IgD-negative memory B cell (primary cell): ENCODE data around the gene RANBP3. TPM values are rescaled to one million over a fixed set of nuclear protein-coding genes. Genes with fewer than 3 reads are reported as not detected.
"Not testable (repeated sequence)": the region's sequence is repeated elsewhere in the genome, so short reads cannot be mapped to it uniquely, and the experiment has no call there.

Source experiments
- H3K27ac Mint-ChIP-seq, 3 donors: one replicate each; pipeline ENCODE4 v1.8.0; 2020 to 2022; ENCODE audit warnings: mild to moderate bottlenecking in 3 of 3, mixed read lengths in 3 of 3, moderate library complexity in 1 of 3
- H3K27me3 Mint-ChIP-seq: one replicate; pipeline ENCODE4 v1.8.0; 2021; ENCODE audit warnings: mixed read lengths
- H3K36me3 Mint-ChIP-seq: one replicate; pipeline ENCODE4 v1.8.0; 2020; ENCODE audit warnings: mild to moderate bottlenecking, mixed read lengths
- H3K4me1 Mint-ChIP-seq, 3 donors: one replicate each; pipeline ENCODE4 v1.8.0; 2020 to 2022; ENCODE audit warnings: mixed read lengths in 3 of 3, mild to moderate bottlenecking in 1 of 3
- H3K4me3 Mint-ChIP-seq, 4 donors: one replicate each; pipeline ENCODE4 v1.8.0; 2020 to 2022; ENCODE audit warnings: mild to moderate bottlenecking in 4 of 4, mixed read lengths in 4 of 4, moderate library complexity in 3 of 4
- H3K9me3 Mint-ChIP-seq, 3 donors: one replicate each; pipeline ENCODE4 v1.8.0; 2020 to 2021; ENCODE audit warnings: mixed read lengths in 3 of 3, mild to moderate bottlenecking in 1 of 3
- polyA plus RNA-seq: library from polyadenylated mRNA; unstranded; fragments of 300-500 nt; fragmentation: Illumina TruSeq; gene quantifications from one replicate; pipeline ENCODE4 v1.2.3, GENCODE V29; 2021

RANBP3 gene
- polyA plus RNA-seq, 1 donor from 2014 or later: 9.4 TPM

DNA sequence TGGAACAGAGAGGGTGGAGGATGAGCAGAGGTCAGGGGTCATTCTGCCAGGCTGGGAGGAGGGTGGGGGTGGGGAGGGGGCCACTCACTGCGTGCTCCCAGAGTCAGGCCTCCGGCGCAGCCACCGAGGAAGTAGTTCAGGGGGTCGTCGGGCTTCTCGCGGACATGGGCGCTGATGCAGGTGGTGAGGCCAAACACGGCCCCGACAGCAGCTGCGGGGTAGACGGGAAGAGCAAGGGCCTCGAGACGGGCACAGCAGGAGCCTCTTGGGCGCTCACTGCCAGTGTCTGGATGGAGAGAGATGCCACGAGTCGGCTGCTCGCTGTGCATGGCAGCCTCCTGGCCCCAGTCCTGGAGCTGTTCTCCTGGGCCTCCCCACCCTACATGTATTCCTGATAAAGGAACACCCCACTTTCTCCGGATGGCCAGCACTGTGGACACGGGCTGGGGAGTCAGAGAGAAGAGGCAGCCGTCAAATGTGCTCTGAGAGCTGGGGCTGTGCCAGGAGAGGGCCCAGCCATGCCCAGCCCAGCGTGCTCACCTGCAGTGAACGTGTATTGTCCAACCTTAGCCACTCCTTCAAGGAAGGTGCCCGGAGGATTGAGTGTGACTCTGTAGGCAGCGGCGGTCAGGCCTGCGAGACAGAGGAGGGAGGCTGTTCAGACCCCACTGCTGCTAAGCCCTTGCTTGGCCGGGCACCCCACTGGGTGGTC is 81.4 kb downstream of the RANBP3 start:
- no peaks in the 10 kb centered on the region for H3K27me3 Mint-ChIP-seq
- peaks cover 2% of the 10 kb centered on the region for H3K36me3 Mint-ChIP-seq
- no peak overlapping the region for H3K27ac Mint-ChIP-seq
- no peak overlapping the region for H3K4me3 Mint-ChIP-seq
- no peaks in the 10 kb centered on the region for H3K9me3 Mint-ChIP-seq
- peaks cover 0 to 6% (median 4%) of the 10 kb centered on the region in 3 donors for H3K4me1 Mint-ChIP-seq

DNA sequence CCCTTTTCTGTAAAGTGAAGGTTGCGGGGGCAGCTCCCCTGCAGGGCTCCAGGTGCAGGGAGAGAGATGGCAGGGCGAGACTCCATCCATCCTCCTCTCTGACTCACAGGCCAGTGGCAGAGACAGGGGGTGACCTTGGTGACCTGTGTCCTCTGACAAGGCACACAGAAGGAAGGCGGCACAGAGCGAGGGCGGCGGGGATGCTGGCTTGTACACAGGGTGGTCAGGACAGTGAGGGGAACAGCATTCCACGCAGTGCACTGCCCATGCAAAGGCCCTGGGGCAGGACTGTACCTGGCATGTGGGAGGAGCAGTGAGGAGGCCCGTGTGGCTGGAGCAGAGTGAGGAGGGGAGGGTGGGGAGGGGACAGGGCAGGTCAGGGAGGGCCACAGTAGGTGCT is 82.0 kb downstream of the RANBP3 start:
- Mint-ChIP-seq H3K9me3 (no peaks in the 10 kb centered on the region), H3K27ac (no peak overlapping the region), H3K4me1 (peaks cover 0 to under 1% (median under 1%) of the 10 kb centered on the region in 3 donors), H3K36me3 (peaks cover 2% of the 10 kb centered on the region), H3K4me3 (no peak overlapping the region), H3K27me3 (no peaks in the 10 kb centered on the region)

DNA sequence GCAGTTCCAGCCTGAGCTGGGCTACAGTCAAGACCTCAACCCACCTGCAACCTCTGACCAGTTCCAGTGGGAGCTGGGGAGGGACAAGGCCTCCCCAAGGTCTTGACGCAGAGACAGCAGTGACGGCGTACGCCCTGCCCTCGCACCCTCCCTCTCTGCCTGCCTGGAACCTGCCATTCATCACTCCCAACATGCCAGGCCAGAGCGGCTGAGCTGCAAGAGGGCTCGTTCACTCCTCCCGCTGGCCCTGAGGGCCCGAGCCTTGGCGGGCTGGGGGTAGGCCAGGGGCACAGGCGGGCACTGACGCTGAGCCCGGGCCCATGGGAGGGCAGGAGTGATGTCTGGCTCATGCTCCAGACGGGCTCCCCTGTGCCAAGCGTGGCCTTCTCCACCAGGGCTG is 82.5 kb downstream of the RANBP3 start:
- H3K9me3 Mint-ChIP-seq: no peaks in the 10 kb centered on the region
- H3K27me3 Mint-ChIP-seq: no peaks in the 10 kb centered on the region
- no peak overlapping the region for H3K27ac Mint-ChIP-seq
- H3K4me1 Mint-ChIP-seq: no peaks in the 10 kb centered on the region
- H3K36me3 Mint-ChIP-seq: peaks cover 2% of the 10 kb centered on the region
- H3K4me3 Mint-ChIP-seq: no peak overlapping the region

DNA sequence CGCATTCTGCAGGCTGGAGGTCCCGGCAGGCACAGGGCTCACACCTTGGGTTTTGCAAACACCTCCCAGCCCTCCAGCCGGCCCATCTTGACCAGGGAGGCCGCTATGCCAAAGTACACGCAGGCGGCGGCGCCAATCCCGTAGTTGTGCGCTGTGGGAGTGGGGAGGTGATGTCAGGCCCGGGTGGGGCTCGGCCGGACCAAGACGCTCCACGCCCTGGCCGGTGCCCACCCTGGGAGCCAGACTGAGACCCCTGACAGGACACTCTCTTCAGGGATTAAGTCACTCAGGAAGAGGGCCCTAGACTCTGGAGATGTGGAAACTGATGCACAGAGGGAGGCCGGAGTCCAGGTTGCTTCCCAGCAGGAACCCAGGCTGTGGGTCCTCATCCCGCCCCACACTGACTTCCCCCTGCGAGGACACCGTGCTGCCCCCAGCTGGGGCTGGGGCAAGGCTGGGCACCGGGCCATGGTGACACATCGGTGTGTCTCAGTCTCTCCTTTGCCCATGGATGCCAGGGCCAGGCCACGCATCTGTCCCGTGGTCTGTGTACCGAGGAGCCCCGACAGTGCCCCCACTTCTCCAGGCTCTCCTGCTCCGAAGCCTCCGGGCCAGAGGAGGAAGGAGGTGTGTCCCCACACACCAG is 83.1 kb downstream of the RANBP3 start:
- Mint-ChIP-seq H3K27me3 (no peaks in the 10 kb centered on the region), H3K27ac (no peak overlapping the region), H3K4me1 (no peaks in the 10 kb centered on the region), H3K9me3 (no peaks in the 10 kb centered on the region), H3K4me3 (no peak overlapping the region), H3K36me3 (peaks cover 2% of the 10 kb centered on the region)

DNA sequence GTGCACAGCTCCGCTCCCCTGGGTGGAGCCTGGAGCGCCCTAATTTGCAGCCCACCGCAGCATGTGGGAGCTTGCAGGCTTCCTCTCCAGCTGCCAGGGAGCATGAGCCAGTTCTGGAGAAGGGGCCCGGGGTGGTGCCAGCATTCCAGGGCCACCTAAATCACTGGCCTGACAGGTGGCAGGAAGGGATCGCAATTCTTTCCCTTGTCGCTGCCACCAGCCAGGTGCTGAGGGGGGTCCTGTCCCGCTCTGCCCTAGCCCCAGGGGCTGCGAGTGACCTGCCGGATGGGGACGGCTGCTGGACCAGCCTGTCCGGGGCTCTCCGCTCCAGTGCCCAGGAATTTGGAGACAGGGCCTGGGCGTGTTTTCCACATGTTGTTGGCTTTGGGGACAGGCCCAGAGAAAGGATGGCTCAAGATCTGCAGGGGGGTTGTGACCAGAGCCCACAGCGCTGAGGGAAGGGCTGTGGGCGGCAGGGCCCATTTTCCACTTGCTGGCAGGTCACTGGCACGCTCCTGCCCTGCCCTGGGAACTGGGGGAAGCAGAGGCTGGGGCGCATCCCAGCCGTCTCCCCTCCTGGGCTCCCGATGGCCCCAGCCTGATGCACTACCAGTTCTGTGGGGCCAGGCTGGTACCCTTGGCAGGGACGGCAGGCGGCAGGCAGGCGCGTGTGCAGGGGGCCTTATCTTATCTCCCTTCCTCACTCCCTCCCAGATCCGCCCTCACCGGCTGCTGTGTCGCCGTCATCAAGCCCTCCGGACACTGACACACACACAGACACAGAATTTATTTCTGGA is 83.8 kb downstream of the RANBP3 start:
- Mint-ChIP-seq H3K9me3 (no peaks in the 10 kb centered on the region), H3K4me1 (no peaks in the 10 kb centered on the region), H3K27me3 (no peaks in the 10 kb centered on the region), H3K4me3 (no peak overlapping the region), H3K27ac (no peak overlapping the region), H3K36me3 (peaks cover 2% of the 10 kb centered on the region)

DNA sequence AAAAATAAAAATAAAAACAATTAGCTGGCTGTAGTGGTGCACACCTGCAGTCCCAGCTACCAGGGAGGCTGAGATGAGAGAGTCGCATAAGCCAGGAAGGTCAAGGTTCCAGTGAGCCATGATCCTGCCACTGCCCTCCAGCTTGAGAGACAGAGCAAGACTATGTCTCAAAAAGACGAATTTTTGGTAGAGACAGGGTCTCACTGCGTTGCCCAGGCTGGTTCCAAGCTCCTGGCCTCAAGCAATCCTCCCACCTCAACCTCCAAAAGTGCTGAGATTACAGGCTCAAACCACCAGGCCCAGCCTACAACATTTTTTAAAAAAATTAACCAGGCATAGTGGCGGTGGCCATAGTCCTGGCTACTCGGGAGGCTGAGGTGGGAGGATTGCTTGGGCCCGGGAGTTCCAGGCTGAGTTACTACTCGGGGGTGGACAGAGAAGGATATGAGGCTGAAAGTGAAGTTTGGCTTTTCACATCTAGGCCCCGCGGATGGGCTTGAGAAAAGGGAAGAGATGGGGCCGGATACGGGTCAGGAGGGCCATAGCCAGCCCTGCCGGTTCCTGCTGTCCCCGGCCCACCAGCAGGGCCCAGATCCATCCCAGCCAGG is 84.5 kb downstream of the RANBP3 start:
- peaks cover 2% of the 10 kb centered on the region for H3K36me3 Mint-ChIP-seq
- no peaks in the 10 kb centered on the region for H3K9me3 Mint-ChIP-seq
- no peaks in the 10 kb centered on the region for H3K4me1 Mint-ChIP-seq
- no peaks in the 10 kb centered on the region for H3K27me3 Mint-ChIP-seq
- H3K27ac Mint-ChIP-seq: peak overlapping the region in 2 of 3 donors; percentile 39 to 67
- H3K4me3 Mint-ChIP-seq: no peak overlapping the region

DNA sequence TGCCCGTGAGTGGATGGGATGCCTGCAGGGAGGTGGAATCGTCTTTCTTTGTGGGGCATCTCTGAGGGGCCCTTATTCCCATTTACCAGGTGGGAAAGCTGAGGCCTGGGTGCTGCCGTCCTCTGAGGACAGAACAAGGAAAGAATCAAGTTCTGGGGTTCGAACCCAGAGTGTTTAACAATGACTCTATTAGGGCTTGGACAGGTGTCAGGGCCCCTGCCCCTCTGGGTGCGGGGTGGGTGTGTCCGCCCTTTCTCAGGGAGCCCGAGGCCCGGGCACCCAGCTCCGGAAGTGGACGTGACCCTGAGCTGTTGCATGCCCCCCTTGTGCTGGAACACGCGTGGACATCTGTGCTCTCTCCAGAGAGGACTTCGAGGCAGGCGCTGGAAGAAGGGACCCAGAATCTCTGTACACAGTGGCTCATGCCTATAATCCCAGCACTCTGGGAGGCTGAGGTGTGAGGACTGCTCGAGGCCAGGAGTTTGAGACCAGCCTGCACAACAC is 85.1 kb downstream of the RANBP3 start:
- H3K27ac Mint-ChIP-seq: peak overlapping the region in 2 of 3 donors; percentile 39 to 67
- no peaks in the 10 kb centered on the region for H3K9me3 Mint-ChIP-seq
- H3K27me3 Mint-ChIP-seq: no peaks in the 10 kb centered on the region
- peaks cover 2% of the 10 kb centered on the region for H3K36me3 Mint-ChIP-seq
- peak overlapping the region in 1 of 4 donors; percentile 27 for H3K4me3 Mint-ChIP-seq
- H3K4me1 Mint-ChIP-seq: no peaks in the 10 kb centered on the region

DNA sequence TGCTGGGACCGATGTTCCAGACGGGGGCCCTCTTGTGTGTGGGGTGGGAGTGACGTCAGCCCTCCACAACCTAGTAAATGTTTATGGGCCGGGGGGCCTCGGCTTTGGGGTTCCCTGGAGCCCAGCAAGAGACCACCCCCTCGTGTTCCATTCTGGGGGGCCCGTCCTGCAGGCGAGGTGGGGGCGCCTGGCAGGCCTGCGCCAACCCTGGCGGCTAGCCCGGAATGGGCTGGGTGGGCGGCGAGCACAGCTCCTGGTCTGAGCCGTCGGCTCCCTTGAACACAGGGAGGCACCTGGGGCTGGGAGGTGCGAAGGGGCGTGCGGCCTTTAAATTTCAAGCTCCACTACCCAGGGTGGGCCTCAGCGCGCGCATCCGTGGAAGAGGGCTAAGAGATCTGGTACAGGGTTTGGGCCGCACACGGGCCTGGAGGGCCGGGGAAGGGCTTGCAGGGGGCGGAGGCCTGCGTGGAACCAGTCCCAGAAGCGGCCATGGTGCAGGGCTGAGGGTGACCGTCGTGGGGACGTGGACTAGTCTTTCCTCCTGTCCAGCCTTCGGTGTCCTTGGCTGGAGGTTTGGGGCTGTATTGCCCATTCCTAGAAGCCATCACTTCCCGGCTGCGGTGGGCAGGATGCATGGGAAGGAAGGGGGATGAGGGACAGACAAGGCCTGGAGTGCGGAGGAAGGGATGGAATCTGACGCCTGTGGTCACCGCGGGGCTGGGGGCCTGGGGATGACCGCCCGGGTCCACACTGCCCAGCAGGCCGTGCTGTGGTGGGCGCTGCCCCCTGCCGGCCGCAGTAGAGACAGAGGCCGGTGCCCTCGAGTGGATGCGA is 85.8 kb downstream of the RANBP3 start:
- H3K4me3 Mint-ChIP-seq: no peak overlapping the region
- no peaks in the 10 kb centered on the region for H3K4me1 Mint-ChIP-seq

DNA sequence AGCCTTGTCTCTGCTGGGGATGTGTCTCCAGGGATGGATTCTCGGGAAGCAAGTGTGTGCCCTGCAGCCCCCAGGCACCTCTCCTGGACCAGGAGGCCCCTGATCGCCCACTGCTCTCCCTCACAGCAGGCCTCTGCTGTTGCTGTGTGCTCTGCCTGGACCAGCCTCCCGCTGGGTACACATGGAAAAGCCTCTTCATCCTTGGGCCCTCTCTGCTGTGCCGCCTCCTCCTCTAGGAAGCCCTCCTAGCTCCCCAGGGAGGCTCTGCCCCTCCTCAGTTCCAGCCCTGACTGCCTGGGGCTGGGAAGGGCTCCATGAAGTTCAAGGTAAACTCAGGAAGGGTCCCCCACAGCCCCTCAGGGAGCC is 86.4 kb downstream of the RANBP3 start:
- Mint-ChIP-seq H3K36me3 (peaks cover 2% of the 10 kb centered on the region), H3K4me1 (no peaks in the 10 kb centered on the region), H3K27me3 (no peaks in the 10 kb centered on the region), H3K27ac (peak overlapping the region in 1 of 3 donors; percentile 83), H3K4me3 (no peak overlapping the region), H3K9me3 (no peaks in the 10 kb centered on the region)

More for the DNA sequence above, 85.8 kb downstream of the RANBP3 start:
- H3K36me3 Mint-ChIP-seq: peaks cover 2% of the 10 kb centered on the region
- no peaks in the 10 kb centered on the region for H3K27me3 Mint-ChIP-seq
- H3K27ac Mint-ChIP-seq: no peak overlapping the region
- H3K9me3 Mint-ChIP-seq: no peaks in the 10 kb centered on the region

DNA sequence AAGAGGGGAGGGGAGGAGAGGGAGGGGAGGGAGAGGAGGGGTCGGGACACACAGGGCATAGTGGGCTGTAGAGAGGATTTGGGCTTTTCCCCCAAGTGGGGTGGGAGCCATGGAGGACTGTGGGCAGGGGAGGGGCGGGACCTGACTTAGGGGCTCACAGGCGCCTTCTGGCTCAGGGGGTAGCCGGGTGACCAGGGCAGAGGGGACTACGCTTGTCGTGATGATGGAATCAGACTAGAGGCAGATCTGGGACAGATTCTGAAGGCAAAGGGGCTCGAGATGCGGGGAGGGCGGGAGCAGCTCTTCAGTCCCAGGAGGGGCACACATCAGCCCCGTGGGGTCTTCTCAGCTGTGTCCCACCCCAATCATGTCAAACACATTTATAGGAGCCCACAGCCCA is 87.8 kb downstream of the RANBP3 start:
- Mint-ChIP-seq H3K27me3 (no peaks in the 10 kb centered on the region), H3K9me3 (no peaks in the 10 kb centered on the region), H3K36me3 (peaks cover 2% of the 10 kb centered on the region), H3K4me3 (peak overlapping the region in 1 of 4 donors; percentile 5), H3K27ac (no peak overlapping the region), H3K4me1 (peaks cover 0 to 4% (median 0%) of the 10 kb centered on the region in 3 donors)

DNA sequence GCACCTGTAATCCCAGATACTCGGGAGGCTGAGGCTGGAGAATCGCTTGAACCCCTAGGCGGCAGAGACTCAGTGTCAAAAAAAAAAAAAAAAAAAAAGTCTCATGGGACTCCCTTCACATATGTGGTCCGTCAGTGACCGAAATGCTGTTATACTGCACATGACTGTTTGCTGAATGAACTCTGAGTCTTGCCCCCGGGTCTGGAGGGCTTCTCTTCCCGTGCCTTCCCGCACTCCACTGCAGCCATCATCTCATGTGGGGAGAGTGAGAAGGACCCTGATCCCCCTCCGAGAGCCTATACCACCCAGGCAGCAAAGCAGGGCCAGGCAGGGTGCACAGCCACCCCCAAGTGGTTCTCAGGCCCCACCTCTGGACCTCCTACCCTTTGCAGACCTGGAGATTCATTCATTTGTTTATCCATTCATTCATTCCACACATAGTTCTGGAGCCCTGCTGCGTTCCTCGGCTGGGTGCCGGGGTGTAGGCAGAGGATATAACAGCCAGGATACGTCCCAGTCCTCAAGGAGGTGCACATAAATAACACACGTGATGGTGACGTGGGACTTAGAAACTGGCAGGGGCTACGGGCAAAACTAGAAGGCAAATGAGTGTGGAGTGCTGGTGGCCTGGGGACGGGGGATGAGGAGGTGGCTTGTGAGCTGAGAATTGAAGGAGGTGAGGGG is 88.5 kb downstream of the RANBP3 start:
- H3K9me3 Mint-ChIP-seq: no peaks in the 10 kb centered on the region
- H3K36me3 Mint-ChIP-seq: peaks cover 2% of the 10 kb centered on the region
- H3K4me3 Mint-ChIP-seq: no peak overlapping the region
- H3K27ac Mint-ChIP-seq: no peak overlapping the region
- H3K4me1 Mint-ChIP-seq: peaks cover 0 to 4% (median 0%) of the 10 kb centered on the region in 3 donors
- H3K27me3 Mint-ChIP-seq: no peaks in the 10 kb centered on the region

DNA sequence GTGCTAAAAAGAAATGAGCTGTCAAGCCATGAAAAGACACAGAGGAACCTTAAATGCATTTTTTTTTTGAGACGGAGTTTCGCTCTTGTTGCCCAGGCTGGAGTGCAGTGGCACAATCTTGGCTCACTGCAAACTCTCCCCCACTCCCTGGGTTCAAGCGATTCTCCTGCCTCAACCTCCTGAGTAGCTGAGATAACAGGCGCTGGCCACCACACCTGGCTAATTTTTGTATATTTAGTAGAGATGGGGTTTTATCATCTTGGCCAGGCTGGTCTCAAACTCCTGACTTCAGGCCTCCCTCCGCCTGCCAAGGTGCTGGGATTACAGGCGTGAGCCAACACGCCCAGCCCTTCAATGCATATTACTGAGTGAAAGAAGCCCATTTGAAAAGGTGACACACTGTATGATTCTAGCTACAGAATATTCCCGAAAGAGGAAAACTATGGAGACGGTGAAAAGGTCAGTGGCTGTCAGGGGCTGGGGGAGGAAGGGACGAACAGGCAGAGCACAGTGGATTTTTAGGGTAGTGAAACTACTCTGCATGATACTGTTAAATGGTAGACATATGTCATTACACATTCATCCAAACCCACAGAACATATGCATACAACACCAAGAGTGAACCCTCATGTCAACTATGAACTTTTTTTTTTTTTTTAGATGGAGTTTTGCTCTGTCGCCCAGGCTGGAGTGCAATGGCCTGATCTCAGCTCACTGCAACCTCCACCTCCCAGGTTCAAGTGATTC is 93.7 kb downstream of the RANBP3 start:
- not testable (repeated sequence) for H3K27ac Mint-ChIP-seq, H3K4me3 Mint-ChIP-seq, H3K36me3 Mint-ChIP-seq, H3K9me3 Mint-ChIP-seq, H3K27me3 Mint-ChIP-seq, H3K4me1 Mint-ChIP-seq

DNA sequence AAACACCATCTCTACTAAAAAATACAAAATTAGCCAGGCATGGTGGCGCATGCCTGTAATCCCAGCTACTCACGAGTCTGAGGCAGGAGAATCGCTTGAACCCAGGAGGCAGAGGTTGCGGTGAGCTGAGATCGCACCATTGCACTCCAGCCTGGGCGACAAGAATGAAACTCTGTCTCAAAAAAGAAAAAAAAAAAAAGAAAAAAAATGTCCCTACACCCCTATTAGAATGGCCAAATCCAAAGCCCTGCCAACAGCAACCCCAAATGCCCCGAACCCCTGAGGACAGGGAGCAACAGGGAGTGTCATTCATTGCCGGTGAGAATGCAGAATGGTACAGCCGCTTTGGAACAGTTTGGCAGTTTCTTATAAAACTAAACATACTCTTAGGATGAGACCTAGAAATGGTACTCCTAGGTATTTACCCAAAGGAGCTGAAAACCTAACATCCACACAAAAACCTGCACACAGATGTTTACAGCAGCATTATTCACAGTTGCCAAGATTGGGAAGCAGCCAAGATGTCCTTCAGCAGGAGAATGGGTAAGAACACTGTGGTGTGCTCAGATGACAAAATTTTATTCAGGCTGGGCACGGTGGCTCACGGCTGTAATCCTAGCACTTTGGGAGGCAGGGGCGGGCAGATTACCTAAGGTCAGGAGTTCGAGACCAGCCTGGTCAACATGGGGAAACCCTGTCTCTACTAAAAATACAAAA is 94.6 kb downstream of the RANBP3 start:
- H3K27me3 Mint-ChIP-seq, H3K9me3 Mint-ChIP-seq, H3K4me1 Mint-ChIP-seq, H3K4me3 Mint-ChIP-seq, H3K36me3 Mint-ChIP-seq, H3K27ac Mint-ChIP-seq: not testable (repeated sequence)
